GM12873 (cell line): Measurements from ENCODE around the gene RBM17.

ENCODE experiments used
- TF ChIP-seq, protein P1 (sequence below): IDR thresholded peaks from 2 replicates; pipeline ENCODE4 v1.5.1; 2012; ENCODE audit warnings: low read depth, mild to moderate bottlenecking, moderate library complexity, low read length, control low read depth; ENCODE audit not compliant: insufficient read depth; ENCODE audit errors: missing control alignments

The RBM17 gene

GRCh38 chr10:6141296-6142151, 52.7 kb downstream of the RBM17 start:
- TF ChIP-seq, protein P1, sequence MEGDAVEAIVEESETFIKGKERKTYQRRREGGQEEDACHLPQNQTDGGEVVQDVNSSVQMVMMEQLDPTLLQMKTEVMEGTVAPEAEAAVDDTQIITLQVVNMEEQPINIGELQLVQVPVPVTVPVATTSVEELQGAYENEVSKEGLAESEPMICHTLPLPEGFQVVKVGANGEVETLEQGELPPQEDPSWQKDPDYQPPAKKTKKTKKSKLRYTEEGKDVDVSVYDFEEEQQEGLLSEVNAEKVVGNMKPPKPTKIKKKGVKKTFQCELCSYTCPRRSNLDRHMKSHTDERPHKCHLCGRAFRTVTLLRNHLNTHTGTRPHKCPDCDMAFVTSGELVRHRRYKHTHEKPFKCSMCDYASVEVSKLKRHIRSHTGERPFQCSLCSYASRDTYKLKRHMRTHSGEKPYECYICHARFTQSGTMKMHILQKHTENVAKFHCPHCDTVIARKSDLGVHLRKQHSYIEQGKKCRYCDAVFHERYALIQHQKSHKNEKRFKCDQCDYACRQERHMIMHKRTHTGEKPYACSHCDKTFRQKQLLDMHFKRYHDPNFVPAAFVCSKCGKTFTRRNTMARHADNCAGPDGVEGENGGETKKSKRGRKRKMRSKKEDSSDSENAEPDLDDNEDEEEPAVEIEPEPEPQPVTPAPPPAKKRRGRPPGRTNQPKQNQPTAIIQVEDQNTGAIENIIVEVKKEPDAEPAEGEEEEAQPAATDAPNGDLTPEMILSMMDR: no peak

DNA sequence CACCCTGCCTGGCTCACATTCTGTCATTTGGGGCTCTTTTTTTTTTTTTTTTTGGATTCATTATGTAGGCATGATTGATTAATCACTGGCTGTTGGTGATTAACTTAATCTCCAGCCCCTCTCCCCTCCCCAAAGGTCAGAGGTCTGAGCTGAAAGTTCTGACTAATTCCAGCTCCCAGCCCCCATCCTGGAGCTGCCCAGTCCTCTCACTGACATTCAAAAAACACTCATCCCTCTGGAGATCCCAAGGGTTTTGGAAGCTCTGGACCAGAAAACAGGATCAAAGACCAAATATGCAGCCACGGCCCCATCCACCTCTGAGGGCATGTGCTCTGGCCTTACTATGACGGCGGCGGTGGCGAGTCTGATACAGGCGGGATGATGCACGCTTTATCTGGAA, 53.8 kb downstream of the RBM17 start:
- TF ChIP-seq, protein P1: no peak

DNA sequence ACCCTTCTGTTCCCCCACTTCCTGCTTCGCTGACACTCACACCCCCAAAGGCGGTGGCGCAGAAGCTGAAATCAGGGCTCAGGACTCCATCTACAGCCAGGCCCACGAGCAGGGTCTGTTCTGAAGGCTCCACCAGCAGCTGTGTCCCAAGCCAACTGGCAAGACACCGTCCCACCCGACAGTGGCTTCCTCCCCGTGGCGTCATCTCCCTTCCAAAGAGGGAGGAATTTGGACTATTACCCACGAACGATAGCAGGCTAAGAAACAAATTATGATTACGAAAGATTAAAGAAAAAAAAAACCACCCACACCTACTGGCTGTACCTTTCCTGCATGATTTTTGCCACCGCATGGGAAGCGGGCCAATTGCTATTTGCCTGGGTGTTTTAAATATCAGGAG, 54.3 kb downstream of the RBM17 start:
- TF ChIP-seq, protein P1: no peak

DNA sequence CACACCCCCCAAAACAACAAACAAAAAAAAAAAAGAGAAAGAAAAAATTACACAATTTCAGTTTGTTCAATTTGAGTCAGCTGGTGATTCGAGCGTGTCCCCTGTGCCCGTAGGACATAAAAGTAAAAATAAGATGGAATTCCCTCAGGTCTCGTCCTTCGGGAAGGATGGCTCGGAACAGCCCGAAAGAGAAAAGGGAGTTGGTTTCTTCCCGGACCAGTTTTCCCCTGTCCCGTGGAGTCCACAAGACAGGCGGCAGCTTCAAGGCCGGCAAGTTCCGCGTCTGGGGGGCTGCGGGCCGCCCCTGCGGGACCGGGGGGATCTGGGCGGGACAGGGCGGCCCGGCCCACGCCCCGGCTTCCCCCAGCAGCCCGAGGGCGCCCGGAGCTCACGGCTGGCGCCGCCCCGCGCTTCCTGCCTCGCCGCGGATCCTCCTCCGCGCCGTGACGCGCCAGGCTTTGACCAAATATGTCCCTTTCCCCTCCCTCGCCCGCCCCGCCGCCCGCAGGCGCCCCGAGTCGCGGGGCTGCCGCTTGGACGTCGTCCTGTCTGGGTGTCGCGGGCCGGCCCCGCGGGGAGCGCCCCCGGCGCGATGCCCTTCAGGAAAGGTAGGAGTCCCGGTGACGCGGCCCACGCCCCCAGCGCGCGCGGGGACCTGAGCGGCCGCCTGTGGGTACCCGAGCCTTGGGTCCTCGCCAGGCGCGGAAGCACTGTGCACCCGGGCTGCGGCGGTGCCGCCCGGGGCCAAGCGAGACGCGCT, 55.8 kb downstream of the RBM17 start:
- TF ChIP-seq, protein P1: no peak

DNA sequence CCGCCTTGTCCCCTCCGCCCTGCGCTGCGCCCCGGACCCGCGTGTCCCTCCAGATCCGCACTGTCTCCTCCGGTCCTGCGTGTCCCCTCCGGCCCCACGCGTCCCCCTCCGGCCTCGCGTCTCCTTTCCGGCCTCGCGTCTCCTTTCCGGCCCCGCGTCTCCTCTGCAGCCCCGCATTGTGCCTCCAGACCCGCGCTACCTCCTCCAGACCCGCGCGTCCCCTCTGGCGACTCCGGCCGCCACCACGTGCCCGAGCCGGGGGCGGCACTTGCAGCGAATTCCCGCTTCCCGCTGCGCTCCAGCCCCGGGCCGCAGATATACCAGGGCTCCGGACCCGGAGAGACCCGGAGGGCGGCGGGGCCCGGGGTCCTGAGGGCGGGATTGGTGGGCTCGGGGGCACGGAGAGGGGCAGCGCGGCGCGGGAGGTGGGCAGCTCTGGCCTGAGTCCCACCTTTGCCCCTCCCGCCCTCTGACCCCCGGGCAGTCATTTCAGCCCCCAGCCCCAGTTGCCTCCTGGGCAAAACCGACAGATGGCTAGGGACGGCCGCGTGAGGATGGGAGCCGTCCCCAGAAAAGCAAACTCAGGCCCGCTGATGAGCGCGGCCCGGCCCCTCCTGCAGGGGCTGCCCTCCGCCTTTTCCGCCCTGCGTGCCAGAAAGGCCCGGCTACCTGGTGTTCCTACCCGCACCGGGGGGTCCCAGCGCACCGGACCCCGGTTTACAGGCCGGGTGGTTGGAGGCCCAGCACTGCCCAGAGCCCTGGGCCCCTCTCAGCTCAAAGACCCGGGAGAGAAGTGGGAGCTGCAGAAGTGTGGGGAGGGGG, 56.5 kb downstream of the RBM17 start:
- TF ChIP-seq, protein P1: no peak

DNA sequence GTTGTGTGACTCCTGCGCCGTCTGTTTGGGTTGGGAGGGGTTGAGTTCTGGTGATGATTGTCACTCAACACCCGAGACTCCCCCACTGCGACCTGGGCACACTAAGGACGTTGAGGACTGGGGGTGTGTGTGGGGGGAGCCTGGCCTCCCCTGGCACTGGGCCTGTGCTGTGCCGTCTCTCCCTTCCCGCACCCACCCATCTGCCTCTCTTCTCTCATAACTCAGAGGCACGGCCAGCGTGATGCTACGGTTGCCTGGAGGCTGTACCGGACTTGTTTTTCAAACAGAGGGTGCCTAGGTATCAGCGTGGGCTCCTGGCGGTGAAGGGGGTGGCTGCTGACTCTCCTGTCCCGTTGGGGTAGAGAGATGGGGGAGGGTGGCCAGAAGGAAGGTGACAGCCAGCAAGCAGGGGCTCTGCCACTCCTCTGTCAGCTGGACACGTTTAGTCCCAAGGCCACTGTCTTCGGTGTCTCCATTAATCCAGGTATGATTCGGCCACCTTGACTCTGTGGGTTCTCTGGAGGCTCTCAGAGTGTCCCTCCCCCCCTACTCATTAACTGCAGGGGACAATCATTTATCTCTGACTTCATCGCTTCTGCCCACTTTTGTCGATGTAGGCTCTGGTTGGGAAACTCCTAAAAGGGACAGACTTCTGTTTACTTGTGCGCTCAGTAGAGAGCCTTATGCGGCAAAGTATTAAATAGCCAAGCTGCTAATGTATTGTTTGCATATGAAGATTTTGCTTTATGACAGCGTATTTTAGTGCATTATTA, 57.4 kb downstream of the RBM17 start:
- TF ChIP-seq, protein P1: no peak
